Hematopoietic multipotent progenitor cell (in vitro differentiated cells): Measurements from ENCODE around the gene MLF2. TPM values are rescaled to one million over a fixed set of nuclear protein-coding genes. Genes with fewer than 3 reads are reported as not detected.

Source experiments
- DNase-seq, 3 donors: peaks; one replicate each; pipeline ENCODE4 v3.0.0-alpha.2; 2011 to 2015; ENCODE audit warnings: low read depth in 2 of 3, low spot score in 2 of 3
- total RNA-seq: library from RNA; depleted of rRNA; stranded (reverse); fragments of >200 nt; gene quantifications from one replicate; pipeline ENCODE4 v1.2.3, GENCODE V29; 2012

MLF2 gene
- total RNA-seq, result 213 TPM

DNA sequence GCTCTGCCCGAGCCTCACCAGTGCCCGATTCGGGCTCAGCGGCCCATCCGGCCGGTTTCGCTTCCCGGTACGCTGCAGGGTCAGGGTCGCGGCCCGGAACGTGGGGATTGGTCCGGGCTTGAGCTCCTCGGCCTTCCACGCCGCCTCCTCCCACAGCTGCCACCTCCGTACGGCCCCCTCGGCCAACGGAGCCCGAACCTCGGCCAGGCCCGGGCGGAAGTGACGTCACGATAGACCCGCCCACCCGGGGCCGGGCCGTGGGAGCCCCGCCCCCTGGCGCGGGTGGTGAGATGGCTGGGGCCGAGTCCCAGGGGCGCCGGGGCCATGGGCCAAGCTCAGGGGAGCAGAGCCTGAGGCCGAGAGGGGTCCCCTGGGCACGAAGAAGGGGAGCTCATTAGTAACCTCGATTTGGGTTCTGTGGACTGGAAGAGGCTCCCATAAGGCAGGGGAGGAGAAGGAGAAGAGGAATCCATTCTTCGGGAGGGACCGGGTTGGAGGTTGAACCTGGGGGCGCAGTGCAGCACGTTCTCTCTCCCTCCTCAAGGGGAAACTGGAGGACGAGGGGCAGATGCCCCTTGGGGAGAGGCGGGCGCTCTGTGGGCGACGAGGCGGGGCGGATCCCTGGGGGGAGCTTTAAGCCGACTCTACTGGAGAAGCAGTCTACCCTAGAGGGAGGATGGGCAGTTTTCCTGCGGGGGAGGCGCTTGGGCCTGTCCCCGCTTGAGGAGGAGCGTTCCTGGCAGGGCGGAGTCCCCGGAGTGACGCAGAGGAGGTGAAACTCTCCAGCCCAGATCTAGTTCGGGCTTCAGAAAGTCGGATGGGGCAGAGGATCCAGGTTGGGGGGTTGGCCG lies at the start of gene MLF2:
Gene MLF2, minus strand, starts transcription at position 221 of the 851 bp plus-strand sequence. CDS start 807 bp downstream, outside the sequence.
- peak; percentile 95 to 99 (median 97) for DNase-seq

DNA sequence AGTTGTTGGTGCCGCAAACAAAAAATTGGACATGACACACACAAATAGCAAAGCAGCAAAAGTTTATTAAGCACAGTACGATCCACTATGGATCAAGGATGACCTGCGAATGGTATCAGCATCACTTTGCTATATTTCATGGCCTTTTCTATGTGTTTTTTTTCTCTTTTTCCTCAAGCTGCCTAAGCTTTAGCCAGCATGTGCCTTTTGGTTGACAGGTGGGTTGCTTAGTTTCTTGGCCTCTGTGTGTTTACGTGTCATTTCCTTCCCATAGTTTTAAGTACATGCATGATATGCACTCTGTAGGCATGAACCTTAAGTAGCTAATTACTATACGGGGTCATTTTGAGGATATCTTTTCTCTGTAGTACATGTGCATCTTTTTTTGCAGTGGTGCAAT lies 46.2 kb upstream of the MLF2 start:
- DNase-seq, result no peak

- no peak for DNase-seq
Measured at GRCh38 chr12:6796576-6796975, 43.6 kb upstream of the MLF2 start.

- DNase-seq, result no peak
Measured at GRCh38 chr12:6795088-6795487, 42.1 kb upstream of the MLF2 start.

- DNase-seq, result peak in 2 of 3 donors; percentile 66 to 68
Measured at GRCh38 chr12:6792522-6793201, 39.7 kb upstream of the MLF2 start.

DNA sequence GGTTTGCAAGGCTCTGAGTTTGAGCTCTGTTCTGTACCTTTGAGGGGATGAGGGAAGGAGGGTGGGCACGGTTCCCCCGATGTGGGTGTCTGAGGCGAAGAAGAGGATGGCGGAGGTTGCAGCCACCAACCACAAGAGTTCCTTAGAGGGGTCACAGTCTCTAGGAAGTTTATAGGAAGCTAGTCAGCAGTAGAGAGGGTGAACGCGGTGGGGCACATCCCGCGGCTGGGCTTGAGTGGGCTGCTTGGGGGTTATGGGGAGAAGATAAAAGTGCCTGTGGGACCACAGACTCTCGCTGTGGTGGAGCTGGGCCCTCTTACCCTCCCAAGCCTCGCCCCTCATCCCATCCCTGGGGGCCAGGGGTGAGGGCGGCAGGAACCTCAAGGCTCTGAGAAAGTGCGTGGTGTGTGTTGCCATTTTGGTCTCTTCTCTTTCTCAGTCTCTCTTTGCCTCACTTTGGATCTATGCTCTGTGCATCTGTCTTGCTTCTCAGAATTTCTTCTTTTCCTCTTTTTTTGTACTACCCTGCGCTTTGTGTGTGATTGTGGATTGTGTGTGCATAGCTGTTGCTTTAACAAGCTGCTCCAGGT lies 39.1 kb upstream of the MLF2 start:
- peak in 1 of 3 donors; percentile 38 for DNase-seq

GRCh38 chr12:6790496-6791150 lies 37.7 kb upstream of the MLF2 start:
- no peak for DNase-seq

DNA sequence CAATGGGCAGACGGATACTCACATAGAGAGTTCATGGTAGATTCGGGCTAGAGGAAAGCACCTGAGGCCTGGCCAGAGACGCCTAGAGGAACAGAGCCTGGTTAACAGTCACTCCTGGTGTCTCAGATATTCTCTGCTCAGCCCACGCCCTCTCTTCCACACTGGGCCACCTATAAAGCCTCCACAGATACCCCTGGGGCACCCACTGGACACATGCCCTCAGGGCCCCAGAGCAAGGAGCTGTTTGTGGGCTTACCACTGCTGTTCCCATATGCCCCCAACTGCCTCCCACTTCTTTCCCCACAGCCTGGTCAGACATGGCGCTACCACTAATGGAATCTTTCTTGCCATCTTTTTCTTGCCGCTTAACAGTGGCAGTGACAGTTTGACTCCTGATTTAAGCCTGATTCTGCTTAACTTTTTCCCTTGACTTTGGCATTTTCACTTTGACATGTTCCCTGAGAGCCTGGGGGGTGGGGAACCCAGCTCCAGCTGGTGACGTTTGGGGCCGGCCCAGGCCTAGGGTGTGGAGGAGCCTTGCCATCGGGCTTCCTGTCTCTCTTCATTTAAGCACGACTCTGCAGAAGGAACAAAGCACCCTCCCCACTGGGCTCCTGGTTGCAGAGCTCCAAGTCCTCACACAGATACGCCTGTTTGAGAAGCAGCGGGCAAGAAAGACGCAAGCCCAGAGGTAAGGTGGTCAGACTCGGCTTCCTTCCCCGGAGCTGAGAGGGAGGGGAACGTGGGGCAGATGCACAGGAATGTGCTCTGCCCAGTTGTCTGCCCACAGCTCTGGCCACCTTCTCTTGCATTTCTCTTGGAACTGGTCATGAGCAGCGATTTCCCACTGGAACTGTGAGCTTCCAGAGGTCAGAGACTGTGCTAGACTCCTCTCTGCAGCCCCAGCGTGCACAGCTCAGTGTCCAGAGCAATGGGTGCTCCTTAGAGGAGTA lies 36.3 kb upstream of the MLF2 start, which contains the start of gene CD4:
Gene CD4, plus strand, starts transcription at position 557 of the 953 bp plus-strand sequence. CDS start 10,611 bp downstream, outside the sequence.
- DNase-seq, result peak in 1 of 3 donors; percentile 52

DNA sequence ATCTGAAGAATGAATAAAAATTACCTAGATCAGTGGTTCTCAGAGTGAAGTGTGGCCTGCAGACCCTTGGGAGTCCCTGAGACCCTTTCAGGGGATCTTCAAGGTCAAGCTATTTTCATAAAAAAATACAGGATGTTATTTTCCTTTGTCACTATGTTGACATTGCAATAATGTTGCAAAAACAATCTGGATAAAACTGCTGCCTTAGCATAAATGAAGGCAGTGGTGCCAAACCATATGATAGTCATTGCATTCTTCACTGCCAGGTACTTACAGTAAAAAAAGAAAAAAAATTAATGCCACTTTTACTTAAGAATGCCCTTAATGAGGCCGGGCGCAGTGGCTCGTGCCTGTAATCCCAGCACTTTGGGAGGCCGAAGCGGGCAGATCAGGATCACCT lies 34.4 kb upstream of the MLF2 start:
- DNase-seq, result no peak

- DNase-seq, result no peak
Measured at GRCh38 chr12:6786416-6787094, 33.6 kb upstream of the MLF2 start.

- no peak for DNase-seq
Measured at GRCh38 chr12:6784761-6785160, 31.8 kb upstream of the MLF2 start.

GRCh38 chr12:6784296-6784695 lies 31.4 kb upstream of the MLF2 start:
- no peak for DNase-seq

DNA sequence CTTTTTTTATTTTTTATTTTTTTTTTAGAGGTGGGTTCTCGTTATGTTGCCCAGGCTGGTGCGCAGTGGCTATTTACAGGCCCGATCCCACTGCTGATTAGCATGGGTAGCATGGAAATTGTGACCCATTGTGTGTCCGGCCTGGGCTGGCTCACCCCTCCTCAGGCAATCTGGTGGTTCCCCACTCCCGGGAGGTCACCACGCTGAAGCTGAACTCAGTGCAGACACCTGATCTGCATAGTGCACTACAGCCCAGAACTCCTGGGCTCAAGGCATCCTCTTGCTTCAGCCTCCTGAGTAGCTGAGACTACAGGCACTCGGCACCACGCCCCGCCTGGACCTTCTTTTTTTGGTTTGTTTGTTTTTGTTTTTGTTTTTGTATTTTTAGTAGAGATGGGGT lies 30.9 kb upstream of the MLF2 start:
- no peak for DNase-seq

DNA sequence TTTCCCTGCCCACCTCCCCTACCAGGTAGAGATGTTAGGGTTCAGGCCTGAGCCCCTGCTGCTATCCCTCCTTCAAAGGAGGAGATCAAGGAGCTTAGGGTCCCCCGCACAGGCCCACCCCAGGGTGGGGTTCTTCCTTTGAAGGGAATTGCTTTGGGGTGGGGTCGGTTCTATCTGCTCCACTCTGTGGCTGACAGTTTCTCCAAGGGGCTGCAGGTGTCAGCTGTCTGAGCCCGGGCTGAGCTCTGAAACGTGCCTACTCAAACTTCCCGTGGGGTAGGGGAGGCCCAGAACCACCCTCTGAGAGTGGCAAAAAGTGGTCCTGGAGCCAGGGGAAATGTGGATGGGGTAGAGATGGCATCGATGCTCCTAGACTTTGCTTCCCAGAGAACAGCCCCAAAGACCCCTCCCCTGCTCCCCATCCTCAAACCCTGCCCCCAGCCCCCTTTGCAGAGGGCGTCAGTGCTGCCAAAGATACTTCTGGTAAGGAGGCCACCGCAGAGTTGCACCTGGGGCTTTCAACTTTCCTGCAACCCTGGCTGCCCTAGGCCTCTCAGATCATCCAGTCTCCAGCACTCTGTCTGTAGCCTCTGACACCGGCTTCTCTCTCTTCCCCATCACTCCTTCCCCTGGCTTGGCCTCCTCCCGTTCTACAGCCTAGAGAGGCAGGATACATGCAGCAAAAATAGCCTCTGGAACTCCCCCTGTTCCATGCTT lies 30.1 kb upstream of the MLF2 start:
- DNase-seq, result no peak

DNA sequence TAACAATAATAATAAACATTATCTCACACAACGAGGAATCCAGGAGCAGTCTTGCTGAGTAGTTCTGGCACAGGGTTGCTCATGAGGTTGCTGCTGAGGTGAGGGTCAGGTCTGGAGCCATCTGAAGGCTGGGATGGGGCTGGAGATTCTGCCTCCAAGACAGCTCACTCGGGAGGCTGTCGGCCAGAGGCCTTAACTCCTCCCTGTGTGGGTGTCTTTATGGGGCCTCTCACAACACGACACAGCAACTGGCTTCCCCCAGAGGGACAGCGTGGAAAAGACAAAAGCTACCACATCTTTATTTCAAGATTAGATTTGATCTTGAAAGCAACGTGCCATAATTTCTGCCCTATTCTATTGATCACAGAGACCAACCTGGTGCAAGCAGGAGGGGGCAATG lies 29.2 kb upstream of the MLF2 start:
- DNase-seq, result no peak

DNA sequence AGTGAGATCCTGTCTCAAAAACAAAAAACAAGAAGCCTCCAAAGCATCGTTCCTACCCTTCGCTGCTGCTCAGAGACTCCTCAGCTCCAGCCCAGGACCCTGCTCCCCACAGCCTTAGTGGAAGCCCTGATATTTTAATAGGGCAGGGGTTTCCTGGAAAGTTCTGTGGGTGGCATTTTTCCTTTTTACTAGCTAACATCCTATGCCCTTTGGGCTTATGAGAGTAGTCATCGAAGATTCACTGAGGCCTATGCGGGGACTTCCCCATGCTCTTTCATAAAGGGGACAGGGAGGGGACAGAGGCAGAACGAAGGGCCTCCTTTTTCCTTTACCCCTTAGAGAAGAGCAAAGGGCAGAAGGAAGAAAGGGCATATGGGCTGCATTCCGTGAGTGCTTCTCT lies 27.6 kb upstream of the MLF2 start:
- no peak for DNase-seq

GRCh38 chr12:6779708-6780432 lies 26.9 kb upstream of the MLF2 start:
- no peak for DNase-seq
